ENCODE results near the gene EDC4. TPM values are rescaled to one million over a fixed set of nuclear protein-coding genes. Genes with fewer than 3 reads are reported as not detected.
A peak's percentile ranks its signal among the peaks of the same experiment; 100 is the strongest.

EDC4 gene
- total and polyA plus RNA-seq, 2 of the 8 experiments (the other 6 are each of a cell fraction or from before 2014, with no cell fraction given), result 58.5 to 72.7 TPM

DNA sequence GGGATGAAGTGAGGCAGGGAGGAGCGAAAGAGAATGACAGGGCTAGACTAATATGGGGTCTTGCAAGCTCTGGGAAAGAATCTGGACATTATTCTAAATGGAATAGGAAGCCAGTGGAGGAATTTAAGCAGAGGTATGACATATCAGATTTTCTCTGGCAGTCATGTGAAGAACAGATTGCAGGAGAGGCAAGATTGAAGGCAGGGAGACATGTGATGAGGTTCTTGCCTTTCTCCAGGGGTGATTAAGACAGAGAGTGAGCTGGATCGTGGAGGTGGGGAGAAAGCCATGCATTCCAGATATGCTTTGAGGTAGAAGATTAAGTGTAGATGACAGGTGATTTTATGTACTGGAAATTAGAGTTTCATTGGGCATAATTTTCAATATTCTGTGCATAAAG is 35.0 kb upstream of the EDC4 start:
- H2AK5ac ChIP-seq (ENCODE audit: low read depth, low read length), result no peak overlapping the region
- no peak overlapping the region for H2BK120ac ChIP-seq (replicated peaks; ENCODE audit: low read depth, low read length)
- H3K23ac ChIP-seq (ENCODE audit: insufficient read length), result no peak overlapping the region
- H3K4me1 ChIP-seq (replicated peaks in 1 of 4; ENCODE audit: control insufficient read depth in 3 of 4, insufficient read depth in 4 of 4, low read length in 3 of 4), result peaks cover 0 to 5% (median 3%) of the 10 kb centered on the region in 4 experiments; a peak in 4 of 7 replicates
- H3K36me3 ChIP-seq (ENCODE audit: control insufficient read depth in 2 of 4, insufficient read depth in 4 of 4, low read length in 3 of 4), result no peaks in the 10 kb centered on the region
- no peak overlapping the region for H3K9ac ChIP-seq (replicated peaks in 1 of 4; ENCODE audit: extremely low read depth in 1 of 4, low read depth in 3 of 4, low read length in 3 of 4)
- H3K79me2 ChIP-seq (ENCODE audit: control insufficient read depth in 1 of 2, insufficient read depth in 2 of 2, low read length in 2 of 2), result peaks cover 0 to 3% of the 10 kb centered on the region in 2 experiments; a peak in 2 of 4 replicates
- H2BK5ac ChIP-seq (ENCODE audit: low read depth, low read length), result no peak overlapping the region
- 0 out of 2 replicates have a peak overlapping the region, but pooled peaks have one; percentile 72 for H2BK15ac ChIP-seq (ENCODE audit: low read length)
- no peak overlapping the region for H2BK12ac ChIP-seq (ENCODE audit: low read depth, low read length)
- no peak overlapping the region for H2BK20ac ChIP-seq (ENCODE audit: low read length)
- H3K14ac ChIP-seq (ENCODE audit: insufficient read length), result no peak overlapping the region
- H4K5ac ChIP-seq (ENCODE audit: insufficient read length, low read depth, low read length), result no peak overlapping the region
- DNase-seq (ENCODE audit: low read depth in 1 of 2, low spot score in 2 of 2) (no peak), FAIRE-seq (no peak)
- H4K20me1 ChIP-seq (replicated peaks in 1 of 2; ENCODE audit: control insufficient read depth in 1 of 2, insufficient read depth in 2 of 2, low read length in 2 of 2), result peaks cover 0 to 3% of the 10 kb centered on the region in 2 experiments
- no peaks in the 10 kb centered on the region for H3K9me3 ChIP-seq (ENCODE audit: insufficient read depth in 2 of 2, low read depth in 1 of 2, low read length in 1 of 2)
- H4K91ac ChIP-seq (replicated peaks; ENCODE audit: insufficient read length, low read length), result no peak overlapping the region
- H3K56ac ChIP-seq (replicated peaks; ENCODE audit: insufficient read length, low read depth, low read length), result no peak overlapping the region
- no peak overlapping the region for H3K4ac ChIP-seq (replicated peaks; ENCODE audit: insufficient read length, low read depth, low read length)
- CTCF ChIA-PET (ENCODE audit: partially characterized antibody), result interaction anchor here (0.6 to 1.0 kb wide), 2 partner anchors 10 to 70 kb away, joined by 4 read pairs; partner anchors contain the start of gene CENPT
- no peak overlapping the region for H3K4me3 ChIP-seq (ENCODE audit: extremely low read depth in 1 of 4, insufficient read depth in 2 of 4, low read depth in 3 of 4, low read length in 4 of 4)
- H3K79me1 ChIP-seq (ENCODE audit: low read depth, low read length), result no peaks in the 10 kb centered on the region; the same call in 1 of the 2 replicates
- H3K18ac ChIP-seq (ENCODE audit: extremely low read depth, low read length), result no peak overlapping the region
- H2AFZ ChIP-seq (ENCODE audit: low read length), result no peak overlapping the region
- H3K23me2 ChIP-seq (ENCODE audit: low read depth, low read length), result peaks cover 11% of the 10 kb centered on the region
- POLR2A ChIA-PET (ENCODE audit: partially characterized antibody), result interaction anchor here (1.3 kb wide), 1 partner anchor 8 kb away, joined by 3 read pairs; no protein-coding TSS in a partner anchor
- no peak overlapping the region for H3K27ac ChIP-seq (ENCODE audit: low read depth, low read length)
- no peak overlapping the region for H4K8ac ChIP-seq (ENCODE audit: extremely low read depth, insufficient read depth, low read length)
- no peaks in the 10 kb centered on the region for H3K27me3 ChIP-seq (replicated peaks in 1 of 4; ENCODE audit: control insufficient read depth in 3 of 4, extremely low read depth in 1 of 4, insufficient read depth in 3 of 4, low read length in 3 of 4)
- H3K4me2 ChIP-seq (ENCODE audit: insufficient read depth in 1 of 2, low read depth in 2 of 2, low read length in 2 of 2), result no peak overlapping the region
- WGBS, 2 experiments (ENCODE audit: extremely low coverage in 1 of 2, insufficient coverage in 1 of 2, insufficient read length in 1 of 2, insufficient replicate concordance in 2 of 2, low coverage in 1 of 2, low lambda C conversion rate in 2 of 2, missing lambda C conversion rate in 1 of 2), result 91% methylated on average over 2 of the region's 2 CpGs; no CpG with 5 or more reads in 1 of the 2 experiments
- TF ChIP-seq TAF1 (IDR thresholded peaks at IDR 0.05; ENCODE audit: low read depth, low read length) (no peak), RXRA (IDR thresholded peaks at IDR 0.05; ENCODE audit: insufficient read depth, low read depth, low read length) (no peak), TEAD4 (IDR thresholded peaks at IDR 0.05; ENCODE audit: low read depth, low read length) (no peak), SP2 (IDR thresholded peaks at IDR 0.05; ENCODE audit: low read length) (no peak), GTF2F1 (IDR thresholded peaks at IDR 0.05; ENCODE audit: borderline replicate concordance, low read depth, low read length) (no peak), EGR1 (IDR thresholded peaks at IDR 0.05; ENCODE audit: borderline replicate concordance, low read depth, low read length) (no peak), CBX5 (IDR thresholded peaks at IDR 0.05; ENCODE audit: low read depth, low read length) (no peak), CTBP2 (IDR thresholded peaks at IDR 0.05; ENCODE audit: borderline replicate concordance, insufficient read depth, insufficient read length, low read length) (no peak), POU5F1 (IDR thresholded peaks at IDR 0.05; ENCODE audit: low read depth, low read length) (no peak), CREB1 (IDR thresholded peaks at IDR 0.05) (no peak), BCL11A (IDR thresholded peaks at IDR 0.05; ENCODE audit: low read depth in 2 of 2, low read length in 2 of 2) (no peak), HDAC6 (IDR thresholded peaks at IDR 0.05; ENCODE audit: low read depth, low read length) (no peak), SAP30 (IDR thresholded peaks at IDR 0.05; ENCODE audit: insufficient read depth, insufficient replicate concordance, low read length) (no peak)
- TF ChIP-seq, protein P1, sequence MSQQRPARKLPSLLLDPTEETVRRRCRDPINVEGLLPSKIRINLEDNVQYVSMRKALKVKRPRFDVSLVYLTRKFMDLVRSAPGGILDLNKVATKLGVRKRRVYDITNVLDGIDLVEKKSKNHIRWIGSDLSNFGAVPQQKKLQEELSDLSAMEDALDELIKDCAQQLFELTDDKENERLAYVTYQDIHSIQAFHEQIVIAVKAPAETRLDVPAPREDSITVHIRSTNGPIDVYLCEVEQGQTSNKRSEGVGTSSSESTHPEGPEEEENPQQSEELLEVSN (IDR thresholded peaks at IDR 0.05), result no peak

Data from H1 (cell line).